H9 (cell line): Measurements from ENCODE around the gene MTMR8. TPM values are rescaled to one million over a fixed set of nuclear protein-coding genes. Genes with fewer than 3 reads are reported as not detected.

Experiments
- DNase-seq: peaks from one replicate; pipeline ENCODE4 v3.0.0-alpha.2; 2017
- H2AFZ ChIP-seq: one replicate; pipeline ENCODE4 v1.6.1; 2013; ENCODE audit warnings: mild to moderate bottlenecking, low read length, control low read depth, moderate library complexity
- H2AK5ac ChIP-seq: 2 replicates; pipeline ENCODE4 v1.6.1; 2013; ENCODE audit warnings: low read length, control low read depth, mixed read lengths; ENCODE audit not compliant: insufficient read length
- H2BK120ac ChIP-seq: one replicate; pipeline ENCODE4 v1.6.1; 2013; ENCODE audit warnings: low read depth, mild to moderate bottlenecking, low read length, control low read depth, inconsistent platforms; ENCODE audit not compliant: poor library complexity, severe bottlenecking
- H2BK12ac ChIP-seq: 2 replicates; pipeline ENCODE4 v1.6.1; 2013; ENCODE audit warnings: low read length, control low read depth, mixed read lengths, low read depth; ENCODE audit not compliant: insufficient read length
- H2BK15ac ChIP-seq: 2 replicates; pipeline ENCODE4 v1.6.1; 2013; ENCODE audit warnings: low read depth, low read length, control low read depth
- H2BK20ac ChIP-seq: one replicate; pipeline ENCODE4 v1.6.1; 2013; ENCODE audit warnings: low read depth, mild to moderate bottlenecking, low read length, control low read depth, inconsistent platforms; ENCODE audit not compliant: poor library complexity, severe bottlenecking
- H2BK5ac ChIP-seq: 2 replicates; pipeline ENCODE4 v1.6.1; 2013; ENCODE audit warnings: low read length, control low read depth, mixed read lengths; ENCODE audit not compliant: insufficient read length
- H3K14ac ChIP-seq: 2 replicates; pipeline ENCODE4 v1.6.1; 2013; ENCODE audit warnings: low read length, control low read depth; ENCODE audit not compliant: insufficient read depth
- H3K18ac ChIP-seq: 2 replicates; pipeline ENCODE4 v1.6.1; 2013; ENCODE audit warnings: low read depth, mild to moderate bottlenecking, mixed read lengths, low read length, control low read depth; ENCODE audit not compliant: insufficient read length
- H3K23ac ChIP-seq: 2 replicates; pipeline ENCODE4 v1.6.1; 2013; ENCODE audit warnings: low read length, control low read depth, mixed read lengths, low read depth; ENCODE audit not compliant: insufficient read length
- H3K23me2 ChIP-seq: 2 replicates; pipeline ENCODE4 v1.6.1; 2013; ENCODE audit warnings: low read depth, mild to moderate bottlenecking, mixed read lengths, low read length, control low read depth; ENCODE audit not compliant: insufficient read length, poor library complexity, severe bottlenecking
- H3K27ac ChIP-seq: 2 replicates; pipeline ENCODE4 v1.5.1; 2013; ENCODE audit warnings: low read length, control low read depth, mixed read lengths, low read depth; ENCODE audit not compliant: insufficient read length
- H3K27me3 ChIP-seq: 2 replicates; pipeline ENCODE4 v1.6.1; 2013; ENCODE audit warnings: low read length, control low read depth, inconsistent platforms; ENCODE audit not compliant: insufficient read depth
- H3K4ac ChIP-seq: 2 replicates; pipeline ENCODE4 v1.6.1; 2013; ENCODE audit warnings: low read depth, mild to moderate bottlenecking, control low read depth, inconsistent platforms, low read length, moderate library complexity
- H3K4me1 ChIP-seq: 2 replicates; pipeline ENCODE4 v1.6.1; 2013; ENCODE audit warnings: low read length, control low read depth, inconsistent platforms; ENCODE audit not compliant: insufficient read depth
- H3K4me2 ChIP-seq: 2 replicates; pipeline ENCODE4 v1.6.1; 2013; ENCODE audit warnings: low read length, control low read depth, mixed read lengths; ENCODE audit not compliant: insufficient read length, insufficient read depth
- H3K56ac ChIP-seq: 2 replicates; pipeline ENCODE4 v1.6.1; 2013; ENCODE audit warnings: low read depth, mild to moderate bottlenecking, mixed read lengths, low read length, control low read depth; ENCODE audit not compliant: insufficient read length
- H3K79me1 ChIP-seq: 2 replicates; pipeline ENCODE4 v1.6.1; 2013; ENCODE audit warnings: low read depth, mild to moderate bottlenecking, moderate library complexity, low read length, control low read depth, inconsistent platforms; ENCODE audit not compliant: insufficient read depth, poor library complexity, severe bottlenecking
- H3K79me2 ChIP-seq: 2 replicates; pipeline ENCODE4 v1.6.1; 2013; ENCODE audit warnings: low read length, control low read depth, inconsistent platforms; ENCODE audit not compliant: insufficient read depth
- H3K9ac ChIP-seq: 2 replicates; pipeline ENCODE4 v1.6.1; 2013; ENCODE audit warnings: low read length, control low read depth, mixed read lengths; ENCODE audit not compliant: insufficient read length; ENCODE audit errors: extremely low read depth
- H3K9me3 ChIP-seq: one replicate; pipeline ENCODE4 v1.6.1; 2013; ENCODE audit warnings: low read depth, low read length, inconsistent platforms; ENCODE audit not compliant: control insufficient read depth
- H3T11ph ChIP-seq: one replicate; pipeline ENCODE4 v1.6.1; 2013; ENCODE audit warnings: mild to moderate bottlenecking, low read length, control low read depth, inconsistent platforms
- H4K20me1 ChIP-seq: one replicate; pipeline ENCODE4 v1.6.1; 2013; ENCODE audit not compliant: control insufficient read depth, insufficient read length, insufficient read depth
- H4K5ac ChIP-seq: 2 replicates; pipeline ENCODE4 v1.6.1; 2013; ENCODE audit warnings: low read depth, mild to moderate bottlenecking, mixed read lengths, low read length, control low read depth; ENCODE audit not compliant: insufficient read length
- H4K8ac ChIP-seq: replicated peaks from 2 replicates; pipeline ENCODE4 v1.6.1; 2013; ENCODE audit warnings: low read length, control low read depth, mixed read lengths, low read depth; ENCODE audit not compliant: insufficient read length
- H4K91ac ChIP-seq: 2 replicates; pipeline ENCODE4 v1.6.1; 2013; ENCODE audit warnings: low read depth, mild to moderate bottlenecking, moderate library complexity, mixed read lengths, low read length, control low read depth; ENCODE audit not compliant: insufficient read length
- H3K27ac Mint-ChIP-seq, 3 experiments: 2 replicates in 2 of 3; 3 replicates in 1 of 3; pipeline ENCODE4 v1.8.0; 2020 to 2021; ENCODE audit warnings: mixed read lengths in 3 of 3, mild to moderate bottlenecking in 1 of 3, moderate library complexity in 1 of 3
- H3K27me3 Mint-ChIP-seq: 2 replicates; pipeline ENCODE4 v1.8.0; 2021; ENCODE audit warnings: low read depth, mild to moderate bottlenecking, moderate library complexity, mixed read lengths
- H3K36me3 Mint-ChIP-seq, 3 experiments: 2 replicates in 2 of 3; 3 replicates in 1 of 3; pipeline ENCODE4 v1.8.0; 2020 to 2021; ENCODE audit warnings: low read depth in 3 of 3, mixed read lengths in 3 of 3; ENCODE audit not compliant: insufficient read depth in 1 of 3
- H3K4me1 Mint-ChIP-seq, 2 experiments: 2 replicates each; pipeline ENCODE4 v1.8.0; 2020; ENCODE audit warnings: mixed read lengths in 2 of 2
- H3K4me3 Mint-ChIP-seq, 2 experiments: 2 replicates in 1 of 2; 3 replicates in 1 of 2; pipeline ENCODE4 v1.8.0; 2020 to 2021; ENCODE audit warnings: mild to moderate bottlenecking in 2 of 2, mixed read lengths in 2 of 2, moderate library complexity in 1 of 2
- H3K9me3 Mint-ChIP-seq, 2 experiments: 2 replicates in 1 of 2; 3 replicates in 1 of 2; pipeline ENCODE4 v1.8.0; 2020; ENCODE audit warnings: mild to moderate bottlenecking in 2 of 2, mixed read lengths in 2 of 2, moderate library complexity in 1 of 2
- WGBS: extraction: QIAGEN DNeasy Blood & Tissue Kit; methylation state at CpG from one replicate; pipeline ENCODE4 v1.1.7; 2013; ENCODE audit warnings: missing lambda C conversion rate, low lambda C conversion rate, mixed read lengths; ENCODE audit not compliant: insufficient read length; ENCODE audit errors: extremely low coverage; 5-methylcytosine and 5-hydroxymethylcytosine counted together
- total RNA-seq: library from RNA; stranded (reverse); gene quantifications from 2 replicates; pipeline ENCODE4 v1.2.1, GENCODE V29; 2021
- TF ChIP-seq, protein P1 (sequence below): fragments of 200-600 bp; sonication (generic); conservative IDR thresholded peaks from 3 replicates; pipeline ENCODE4 v1.8.0; 2021; ENCODE audit warnings: antibody characterized with exemption, mild to moderate bottlenecking

The MTMR8 gene
- total RNA-seq, 1 experiment from 2014 or later: 5.2 TPM

DNA sequence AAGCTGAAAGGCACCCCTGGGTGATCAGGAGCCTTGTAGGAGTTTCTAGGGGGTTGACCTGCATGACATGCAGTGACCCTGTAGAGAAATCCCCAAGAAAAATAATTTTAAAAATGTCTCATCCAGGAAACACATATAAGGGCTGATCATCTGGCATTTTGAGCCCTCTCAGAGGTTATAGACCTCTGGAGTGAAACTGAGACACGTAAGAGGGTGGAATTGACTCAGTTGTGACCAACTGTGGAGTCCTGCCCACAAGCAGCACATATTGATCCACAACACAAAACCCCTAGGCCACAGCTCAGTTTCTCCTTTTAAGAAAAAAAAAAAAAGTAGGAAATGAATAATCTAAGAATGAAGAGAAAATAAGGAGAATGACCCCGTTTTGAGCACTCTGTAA, 32.5 kb upstream of the MTMR8 start:
- no peak overlapping the region for H4K91ac ChIP-seq
- H3K4me3 Mint-ChIP-seq: peak overlapping the region in 1 of 2 experiments; percentile 35; a peak in 1 of 5 replicates
- peaks cover 32 to 34% of the 10 kb centered on the region in 2 experiments for H3K4me1 Mint-ChIP-seq
- no peak overlapping the region for H3T11ph ChIP-seq
- H3K23me2 ChIP-seq: no peaks in the 10 kb centered on the region
- H3K27me3 Mint-ChIP-seq: no peaks in the 10 kb centered on the region; the same call in 1 of the 2 replicates
- H2BK15ac ChIP-seq: no peak overlapping the region
- H4K8ac ChIP-seq: no peak overlapping the region
- peak overlapping the region; percentile 39 to 90 (median 65); a peak in 3 of 7 replicates for H3K27ac Mint-ChIP-seq
- no peak overlapping the region for H3K4me2 ChIP-seq
- no peak for DNase-seq
- no peaks in the 10 kb centered on the region for H4K20me1 ChIP-seq
- H4K5ac ChIP-seq: no peak overlapping the region
- no peak overlapping the region for H3K14ac ChIP-seq
- H3K27me3 ChIP-seq: no peaks in the 10 kb centered on the region
- H3K79me2 ChIP-seq: no peaks in the 10 kb centered on the region
- H3K56ac ChIP-seq: no peak overlapping the region
- H3K4ac ChIP-seq: no peak overlapping the region
- no peaks in the 10 kb centered on the region for H3K79me1 ChIP-seq
- no peak overlapping the region for H2BK12ac ChIP-seq
- H3K4me1 ChIP-seq: no peaks in the 10 kb centered on the region; the same call in 1 of the 2 replicates
- no peak overlapping the region for H3K18ac ChIP-seq
- H2AFZ ChIP-seq: no peak overlapping the region
- H3K36me3 Mint-ChIP-seq: peaks cover under 1 to 10% (median 5%) of the 10 kb centered on the region in 3 experiments; a peak in 6 of 7 replicates
- peaks cover 13% of the 10 kb centered on the region for H3K9me3 ChIP-seq
- no peak overlapping the region for H3K9ac ChIP-seq
- peaks cover 65 to 68% of the 10 kb centered on the region in 2 experiments for H3K9me3 Mint-ChIP-seq
- H2BK5ac ChIP-seq: no peak overlapping the region
- no peak overlapping the region for H3K23ac ChIP-seq
- WGBS: no CpG with 5 or more reads among the region's 2 CpGs
- no peak overlapping the region for H2BK120ac ChIP-seq
- H2BK20ac ChIP-seq: no peak overlapping the region
- H2AK5ac ChIP-seq: no peak overlapping the region
- no peak overlapping the region for H3K27ac ChIP-seq
- TF ChIP-seq, protein P1, sequence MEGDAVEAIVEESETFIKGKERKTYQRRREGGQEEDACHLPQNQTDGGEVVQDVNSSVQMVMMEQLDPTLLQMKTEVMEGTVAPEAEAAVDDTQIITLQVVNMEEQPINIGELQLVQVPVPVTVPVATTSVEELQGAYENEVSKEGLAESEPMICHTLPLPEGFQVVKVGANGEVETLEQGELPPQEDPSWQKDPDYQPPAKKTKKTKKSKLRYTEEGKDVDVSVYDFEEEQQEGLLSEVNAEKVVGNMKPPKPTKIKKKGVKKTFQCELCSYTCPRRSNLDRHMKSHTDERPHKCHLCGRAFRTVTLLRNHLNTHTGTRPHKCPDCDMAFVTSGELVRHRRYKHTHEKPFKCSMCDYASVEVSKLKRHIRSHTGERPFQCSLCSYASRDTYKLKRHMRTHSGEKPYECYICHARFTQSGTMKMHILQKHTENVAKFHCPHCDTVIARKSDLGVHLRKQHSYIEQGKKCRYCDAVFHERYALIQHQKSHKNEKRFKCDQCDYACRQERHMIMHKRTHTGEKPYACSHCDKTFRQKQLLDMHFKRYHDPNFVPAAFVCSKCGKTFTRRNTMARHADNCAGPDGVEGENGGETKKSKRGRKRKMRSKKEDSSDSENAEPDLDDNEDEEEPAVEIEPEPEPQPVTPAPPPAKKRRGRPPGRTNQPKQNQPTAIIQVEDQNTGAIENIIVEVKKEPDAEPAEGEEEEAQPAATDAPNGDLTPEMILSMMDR: no peak
